GM12874 (cell line): ENCODE measurements around the gene CDYL.
A peak's percentile ranks its signal among the peaks of the same experiment; 100 is the strongest.

Experiments
- CTCF ChIP-seq: IDR thresholded peaks from 2 replicates; pipeline ENCODE4 v1.5.1; 2011; ENCODE audit warnings: low read depth, mild to moderate bottlenecking, control low read depth, low read length, moderate library complexity; ENCODE audit not compliant: insufficient read depth

Gene CDYL

GRCh38 chr6:5003604-5004372 is 227.6 kb downstream of the CDYL start, which contains the start of gene RPP40:
Gene RPP40 (minus strand): TSS chr6:5004037. CDS start chr6:5004002, 35 bp downstream.
- TF ChIP-seq CTCF: peak; percentile 89

DNA sequence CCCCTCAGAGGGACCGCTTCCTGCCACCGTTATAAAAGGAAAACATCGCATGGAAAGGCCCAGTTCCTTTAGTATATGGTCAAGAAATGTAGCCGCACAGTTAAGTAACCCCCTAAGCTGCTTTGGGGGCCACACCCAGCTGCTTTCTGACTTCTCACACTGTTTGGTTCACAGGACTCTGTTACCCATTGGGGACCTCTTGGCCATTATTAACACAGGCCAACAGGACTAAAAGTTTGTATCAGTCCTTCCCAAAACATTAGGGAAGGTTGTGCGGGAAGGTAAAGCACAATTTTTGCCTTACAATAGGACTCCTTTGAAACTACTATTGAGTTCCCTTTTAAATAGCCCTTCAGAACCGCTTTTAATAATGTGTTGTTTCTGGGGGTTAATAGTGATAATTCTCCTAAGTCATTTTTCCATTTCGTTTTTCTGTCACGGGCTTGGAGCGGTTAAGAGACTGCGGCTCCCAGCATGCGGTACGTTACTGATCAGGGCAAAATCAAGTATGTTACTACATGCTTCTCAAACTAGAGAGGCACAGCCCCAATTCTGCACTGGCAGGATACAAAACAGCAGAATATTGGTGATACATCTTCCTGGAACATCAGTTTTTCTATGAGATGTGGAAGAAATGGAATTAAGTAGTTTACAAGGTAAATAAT is 228.3 kb downstream of the CDYL start:
- TF ChIP-seq CTCF: no peak
